HepG2 (cell line): Measurements from ENCODE around the gene TIAM1.

Experiments used
- BRF2 ChIP-seq: sonication (generic); formaldehyde crosslinking; IDR thresholded peaks from 2 replicates; pipeline ENCODE4 v1.8.1; 2022; ENCODE audit warnings: mild to moderate bottlenecking, missing genetic modification reagents
- EZH2 ChIP-seq: conservative IDR thresholded peaks from 2 replicates; pipeline ENCODE4 v1.6.1; 2012; ENCODE audit warnings: mild to moderate bottlenecking, low read depth, low read length, moderate library complexity
- GABPB1 ChIP-seq: IDR thresholded peaks from 2 replicates; pipeline ENCODE4 v1.6.1; 2016; ENCODE audit warnings: mild to moderate bottlenecking, missing genetic modification reagents, moderate library complexity, missing compliant biosample characterization
- KAT2B ChIP-seq: fragments of 150-350 bp; IDR thresholded peaks from 2 replicates; pipeline ENCODE4 v1.6.1; 2014; ENCODE audit warnings: low read depth, low read length, borderline replicate concordance
- POLR2A ChIP-seq, 2 experiments: IDR thresholded peaks; 2 replicates each; pipeline ENCODE4 v1.6.1; 2011; ENCODE audit warnings: low read depth in 2 of 2, low read length in 2 of 2, mild to moderate bottlenecking in 1 of 2, moderate library complexity in 1 of 2; ENCODE audit not compliant: insufficient read depth in 1 of 2
- REST ChIP-seq, 2 experiments: IDR thresholded peaks; 2 replicates each; pipeline ENCODE4 v1.6.1; 2011 to 2012; ENCODE audit warnings: low read length in 2 of 2, borderline replicate concordance in 1 of 2, low read depth in 1 of 2, mild to moderate bottlenecking in 1 of 2, moderate library complexity in 1 of 2
- RFX3 ChIP-seq: IDR thresholded peaks from 2 replicates; pipeline ENCODE4 v1.6.1; 2016; ENCODE audit warnings: missing biosample characterization, missing genetic modification reagents
- TBP ChIP-seq: sonication (generic); formaldehyde crosslinking; IDR thresholded peaks from 2 replicates; pipeline ENCODE4 v1.5.0; 2020; ENCODE audit warnings: missing genetic modification reagents
- TCF12 ChIP-seq, 2 experiments: fragments of 450-650 bp in 1 of 2; sonication (generic) in 1 of 2; formaldehyde crosslinking in 1 of 2; IDR thresholded peaks; 2 replicates each; pipeline versions ENCODE4 v1.6.1 to v1.8.0; 2017 to 2022; ENCODE audit warnings: antibody characterized with exemption in 1 of 2, mild to moderate bottlenecking in 1 of 2, missing genetic modification reagents in 1 of 2, moderate library complexity in 1 of 2
- ZBTB33 ChIP-seq: sonication (generic); formaldehyde crosslinking; IDR thresholded peaks from 2 replicates; pipeline ENCODE4 v1.4.0; 2020; ENCODE audit warnings: missing genetic modification reagents
- ZFP36 ChIP-seq: fragments of 150-350 bp; IDR thresholded peaks from 2 replicates; pipeline ENCODE4 v1.6.1; 2018; ENCODE audit warnings: borderline replicate concordance, low read length, low read depth; ENCODE audit not compliant: partially characterized antibody

GRCh38 chr21:31331231-31331630 is 12.8 kb downstream of the TIAM1 start:
- TF ChIP-seq KAT2B: no peak
- no peak for TF ChIP-seq BRF2 (CRISPR knock-in tag)
- TF ChIP-seq ZFP36: no peak
- TF ChIP-seq EZH2: no peak
- no peak for TF ChIP-seq TBP (CRISPR knock-in tag)
- no peak for TF ChIP-seq RFX3 (CRISPR knock-in tag)
- no peak for TF ChIP-seq REST (IDR thresholded peaks at IDR 0.05; ENCODE audit: borderline replicate concordance in 1 of 2, low read depth in 1 of 2, low read length in 2 of 2)
- no peak for TF ChIP-seq TCF12 (IDR thresholded peaks at IDR 0.05)
- TF ChIP-seq TCF12 (CRISPR knock-in tag; IDR thresholded peaks at IDR 0.05): no peak
- TF ChIP-seq GABPB1: no peak
- no peak for TF ChIP-seq ZBTB33 (CRISPR knock-in tag)
- no peak for TF ChIP-seq POLR2A (IDR thresholded peaks at IDR 0.05; ENCODE audit: insufficient read depth in 1 of 2, low read depth in 2 of 2, low read length in 2 of 2)
